ENCODE results near the gene KPNB1.
A peak's percentile ranks its signal among the peaks of the same experiment; 100 is the strongest.

Gene KPNB1

GRCh38 chr17:47663912-47664623 lies 14.3 kb downstream of the KPNB1 start:
- H3K4me3 ChIP-seq (replicated peaks; ENCODE audit: low read depth, low read length): no peak overlapping the region
- TF ChIP-seq CTCF (IDR thresholded peaks at IDR 0.05; ENCODE audit: low read length, missing control alignments): peak; percentile 82
- peak; percentile 78 for DNase-seq (ENCODE audit: low read depth)

DNA sequence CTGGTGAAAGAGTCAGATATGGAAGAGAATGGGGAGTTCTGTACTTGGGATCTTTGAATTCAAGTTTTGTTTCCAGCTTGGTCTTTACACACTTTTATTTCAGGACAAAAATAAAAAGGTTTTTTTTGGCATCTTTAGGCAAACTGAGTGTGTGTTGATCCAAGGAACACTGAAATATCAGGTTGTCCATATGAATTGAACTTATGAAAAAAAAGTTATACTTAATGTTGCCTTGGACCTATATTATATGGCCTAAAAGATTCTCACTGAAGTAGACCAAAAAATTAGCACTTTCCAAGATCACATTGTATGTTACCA lies 14.9 kb downstream of the KPNB1 start:
- no peak overlapping the region for H3K4me3 ChIP-seq (replicated peaks; ENCODE audit: low read depth, low read length)
- TF ChIP-seq CTCF (IDR thresholded peaks at IDR 0.05; ENCODE audit: low read length, missing control alignments): no peak
- DNase-seq (ENCODE audit: low read depth): no peak

DNA sequence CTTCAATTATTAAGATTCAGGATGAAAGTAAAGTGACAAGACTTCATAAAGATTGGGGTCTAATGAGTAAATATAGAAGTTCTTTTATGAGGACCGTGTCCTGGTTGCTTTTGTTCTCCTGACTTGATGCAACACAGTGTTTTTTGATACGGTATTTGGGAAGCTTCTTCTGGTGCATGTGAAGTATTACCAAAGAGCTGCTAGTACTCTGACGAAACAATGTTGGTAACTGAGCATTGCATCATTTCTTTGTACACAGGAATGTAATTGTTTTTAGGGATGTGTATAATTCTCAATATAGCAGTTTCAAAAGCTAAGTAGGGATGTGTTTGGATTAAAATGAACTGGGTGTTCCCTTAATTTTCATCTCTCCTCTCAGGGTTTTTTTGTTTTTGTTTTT lies 15.9 kb downstream of the KPNB1 start:
- no peak for TF ChIP-seq CTCF (IDR thresholded peaks at IDR 0.05; ENCODE audit: low read length, missing control alignments)
- no peak overlapping the region for H3K4me3 ChIP-seq (replicated peaks; ENCODE audit: low read depth, low read length)
- peak; percentile 87 for DNase-seq (ENCODE audit: low read depth)

- TF ChIP-seq CTCF (IDR thresholded peaks at IDR 0.05; ENCODE audit: low read length, missing control alignments): no peak
- no peak for DNase-seq (ENCODE audit: low read depth)
- no peak overlapping the region for H3K4me3 ChIP-seq (replicated peaks; ENCODE audit: low read depth, low read length)
Measured at GRCh38 chr17:47669081-47669480, 19.4 kb downstream of the KPNB1 start.

GRCh38 chr17:47670064-47670463 lies 20.3 kb downstream of the KPNB1 start:
- no peak for TF ChIP-seq CTCF (IDR thresholded peaks at IDR 0.05; ENCODE audit: low read length, missing control alignments)
- H3K4me3 ChIP-seq (replicated peaks; ENCODE audit: low read depth, low read length): no peak overlapping the region
- DNase-seq (ENCODE audit: low read depth): no peak

DNA sequence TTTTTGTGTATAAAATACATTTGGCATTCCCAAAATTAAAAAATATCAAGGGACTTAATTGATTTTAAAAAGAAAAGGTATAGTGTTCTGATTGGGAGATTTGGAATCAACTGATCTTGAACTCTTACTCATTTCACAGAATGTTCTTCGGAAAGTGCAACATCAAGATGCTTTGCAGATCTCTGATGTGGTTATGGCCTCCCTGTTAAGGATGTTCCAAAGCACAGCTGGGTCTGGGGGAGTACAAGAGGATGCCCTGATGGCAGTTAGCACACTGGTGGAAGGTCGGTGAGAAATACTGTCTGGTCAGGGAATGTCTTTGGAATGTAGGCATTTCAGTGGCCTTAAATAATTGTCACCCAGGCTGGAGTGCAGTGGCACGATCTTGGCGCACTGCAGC lies 24.8 kb downstream of the KPNB1 start:
- no peak for TF ChIP-seq CTCF (IDR thresholded peaks at IDR 0.05; ENCODE audit: low read length, missing control alignments)
- no peak overlapping the region for H3K4me3 ChIP-seq (replicated peaks; ENCODE audit: low read depth, low read length)
- DNase-seq (ENCODE audit: low read depth): no peak

Measured in fibroblast of pulmonary artery (primary cell).